GM06990 (cell line): ENCODE data around the gene ZAR1L.

Source experiments
- DNase-seq: peaks from one replicate; pipeline ENCODE4 v3.0.0-alpha.2; 2011; ENCODE audit not compliant: insufficient read length; ENCODE audit errors: extremely low read depth
- H3K27me3 ChIP-seq: replicated peaks from 2 replicates; pipeline ENCODE4 v1.6.0; 2011; ENCODE audit warnings: low read length; ENCODE audit not compliant: control insufficient read depth, insufficient read depth
- H3K36me3 ChIP-seq: 2 replicates; pipeline ENCODE4 v1.5.1; 2011; ENCODE audit warnings: low read length; ENCODE audit not compliant: control insufficient read depth, insufficient read depth
- H3K4me3 ChIP-seq: replicated peaks from 2 replicates; pipeline ENCODE4 v1.5.1; 2011; ENCODE audit warnings: low read depth, mild to moderate bottlenecking, control low read depth, low read length
- CTCF ChIP-seq: IDR thresholded peaks from 2 replicates; pipeline ENCODE4 v1.5.1; 2011; ENCODE audit warnings: low read length, control low read depth, mild to moderate bottlenecking, inconsistent platforms; ENCODE audit not compliant: insufficient read depth, poor library complexity, severe bottlenecking

ZAR1L gene

GRCh38 chr13:32317716-32318465 lies 2.7 kb upstream of the ZAR1L start:
- Histone ChIP-seq H3K36me3 (no peaks in the 10 kb centered on the region; the same call in 1 of the 2 replicates), H3K27me3 (no peaks in the 10 kb centered on the region), H3K4me3 (no peak overlapping the region)
- TF ChIP-seq CTCF = no peak
- DNase-seq = no peak

- no peak for DNase-seq
- no peaks in the 10 kb centered on the region for H3K27me3 ChIP-seq
- peak overlapping the region; percentile 75 for H3K4me3 ChIP-seq
- H3K36me3 ChIP-seq = no peaks in the 10 kb centered on the region; the same call in 1 of the 2 replicates
- TF ChIP-seq CTCF = no peak
Measured at GRCh38 chr13:32316501-32316900, 1.3 kb upstream of the ZAR1L start.

- no peaks in the 10 kb centered on the region for H3K27me3 ChIP-seq
- no peaks in the 10 kb centered on the region; the same call in 1 of the 2 replicates for H3K36me3 ChIP-seq
- TF ChIP-seq CTCF = no peak
- peak overlapping the region; percentile 75 for H3K4me3 ChIP-seq
- DNase-seq = no peak
Measured at GRCh38 chr13:32316028-32316339, 821 bp upstream of the ZAR1L start.

- DNase-seq = no peak
- no peak for TF ChIP-seq CTCF
- H3K27me3 ChIP-seq = no peaks in the 10 kb centered on the region
Measured at GRCh38 chr13:32314271-32315237, 609 bp downstream of the ZAR1L start.

GRCh38 chr13:32311188-32311897 lies 3.8 kb downstream of the ZAR1L start:
- peak; percentile 6 for DNase-seq
- H3K4me3 ChIP-seq = no peak overlapping the region
- no peaks in the 10 kb centered on the region for H3K36me3 ChIP-seq
- no peak for TF ChIP-seq CTCF
- no peaks in the 10 kb centered on the region for H3K27me3 ChIP-seq

More at GRCh38 chr13:32314271-32315237, 609 bp downstream of the ZAR1L start:
- peak overlapping the region; percentile 75 for H3K4me3 ChIP-seq
- no peaks in the 10 kb centered on the region; the same call in 1 of the 2 replicates for H3K36me3 ChIP-seq
